ENCODE data around the gene POP4. TPM values are rescaled to one million over a fixed set of nuclear protein-coding genes. Genes with fewer than 3 reads are reported as not detected.

The POP4 gene
- total and polyA plus RNA-seq, 2 of the 4 experiments (the other 2 are of a cell fraction), result 65.1 to 87.2 TPM

DNA sequence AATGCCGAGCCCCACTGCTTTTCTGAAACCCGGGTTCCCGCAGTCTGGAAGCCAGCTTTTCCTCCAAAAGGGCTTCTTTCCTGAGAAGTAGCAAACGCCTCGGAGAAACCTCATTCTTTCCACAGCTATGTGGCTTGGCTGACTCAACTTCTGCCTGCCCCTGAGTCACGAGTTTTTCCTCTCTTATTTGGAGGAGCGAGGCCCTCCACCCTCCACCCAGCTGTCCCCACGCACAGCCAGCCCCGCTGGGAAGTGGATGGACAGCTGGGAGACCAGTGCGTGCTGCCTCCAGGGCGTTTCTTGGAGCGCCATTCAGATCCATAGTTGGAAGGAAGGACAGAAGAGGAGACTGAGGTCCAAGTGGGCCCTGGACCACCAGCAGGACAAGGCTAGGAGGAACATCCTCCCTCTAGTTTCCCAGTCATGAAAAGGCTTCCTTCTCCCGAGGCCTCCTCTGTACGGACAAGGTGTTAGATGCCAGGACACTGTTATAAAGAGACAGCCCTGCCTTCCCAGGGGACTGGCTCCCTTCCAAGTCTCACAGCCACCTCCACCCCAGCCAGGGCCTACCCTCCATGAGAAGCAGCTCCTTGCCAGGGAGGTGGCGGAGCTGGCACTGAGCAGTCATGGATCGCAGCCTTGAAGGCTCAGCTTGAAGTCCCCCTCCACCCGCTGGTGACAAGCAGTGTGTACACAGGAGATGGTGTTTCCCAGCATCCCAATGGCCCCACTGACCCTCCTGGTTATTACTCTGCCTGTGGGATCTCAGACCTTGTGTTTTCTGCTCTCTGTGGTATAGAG, 56.7 kb downstream of the POP4 start (continued):
- TF ChIP-seq, protein P1, sequence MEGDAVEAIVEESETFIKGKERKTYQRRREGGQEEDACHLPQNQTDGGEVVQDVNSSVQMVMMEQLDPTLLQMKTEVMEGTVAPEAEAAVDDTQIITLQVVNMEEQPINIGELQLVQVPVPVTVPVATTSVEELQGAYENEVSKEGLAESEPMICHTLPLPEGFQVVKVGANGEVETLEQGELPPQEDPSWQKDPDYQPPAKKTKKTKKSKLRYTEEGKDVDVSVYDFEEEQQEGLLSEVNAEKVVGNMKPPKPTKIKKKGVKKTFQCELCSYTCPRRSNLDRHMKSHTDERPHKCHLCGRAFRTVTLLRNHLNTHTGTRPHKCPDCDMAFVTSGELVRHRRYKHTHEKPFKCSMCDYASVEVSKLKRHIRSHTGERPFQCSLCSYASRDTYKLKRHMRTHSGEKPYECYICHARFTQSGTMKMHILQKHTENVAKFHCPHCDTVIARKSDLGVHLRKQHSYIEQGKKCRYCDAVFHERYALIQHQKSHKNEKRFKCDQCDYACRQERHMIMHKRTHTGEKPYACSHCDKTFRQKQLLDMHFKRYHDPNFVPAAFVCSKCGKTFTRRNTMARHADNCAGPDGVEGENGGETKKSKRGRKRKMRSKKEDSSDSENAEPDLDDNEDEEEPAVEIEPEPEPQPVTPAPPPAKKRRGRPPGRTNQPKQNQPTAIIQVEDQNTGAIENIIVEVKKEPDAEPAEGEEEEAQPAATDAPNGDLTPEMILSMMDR (conservative IDR thresholded peaks at IDR 0.05; ENCODE audit: low read depth, low read length), result no peak
- TF ChIP-seq BHLHE40 (IDR thresholded peaks at IDR 0.05; ENCODE audit: low read depth, low read length) (peak; percentile 64), RAD21 (IDR thresholded peaks at IDR 0.05; ENCODE audit: low read length) (peak; percentile 20; the same call in 1 of the 2 replicates)
